Fibroblast of the conjunctiva (primary cell): ENCODE results near the gene LRFN2.

Experiments used
- DNase-seq: peaks from one replicate; pipeline ENCODE4 v3.0.0-alpha.2; 2010; ENCODE audit warnings: low read depth

Gene LRFN2

GRCh38 chr6:40474937-40475336 is 112.2 kb downstream of the LRFN2 start:
- no peak for DNase-seq

GRCh38 chr6:40473026-40473425 is 114.1 kb downstream of the LRFN2 start:
- DNase-seq, result no peak

GRCh38 chr6:40472353-40472752 is 114.8 kb downstream of the LRFN2 start:
- no peak for DNase-seq

GRCh38 chr6:40471243-40471642 is 115.9 kb downstream of the LRFN2 start:
- no peak for DNase-seq

- DNase-seq, result no peak
Observed at GRCh38 chr6:40469323-40469722, 117.8 kb downstream of the LRFN2 start.

- DNase-seq, result no peak
Observed at GRCh38 chr6:40466986-40467539, 120.1 kb downstream of the LRFN2 start.

- no peak for DNase-seq
Observed at GRCh38 chr6:40461643-40462042, 125.5 kb downstream of the LRFN2 start.

GRCh38 chr6:40460380-40460779 is 126.8 kb downstream of the LRFN2 start:
- DNase-seq, result no peak

- DNase-seq, result no peak
Observed at GRCh38 chr6:40457261-40457660, 129.9 kb downstream of the LRFN2 start.

GRCh38 chr6:40456390-40457013 is 130.7 kb downstream of the LRFN2 start:
- no peak for DNase-seq

- DNase-seq, result no peak
Observed at GRCh38 chr6:40455686-40456389, 131.3 kb downstream of the LRFN2 start.

- no peak for DNase-seq
Observed at GRCh38 chr6:40450483-40450882, 136.7 kb downstream of the LRFN2 start.

- no peak for DNase-seq
Observed at GRCh38 chr6:40444811-40445210, 142.4 kb downstream of the LRFN2 start.

GRCh38 chr6:40444312-40444711 is 142.9 kb downstream of the LRFN2 start:
- DNase-seq, result no peak

GRCh38 chr6:40443842-40444241 is 143.3 kb downstream of the LRFN2 start:
- no peak for DNase-seq

GRCh38 chr6:40442591-40442990 is 144.6 kb downstream of the LRFN2 start:
- DNase-seq, result no peak

- no peak for DNase-seq
Observed at GRCh38 chr6:40441150-40441549, 146.0 kb downstream of the LRFN2 start.

GRCh38 chr6:40440053-40440452 is 147.1 kb downstream of the LRFN2 start:
- no peak for DNase-seq

- no peak for DNase-seq
Observed at GRCh38 chr6:40439026-40439800, 148.0 kb downstream of the LRFN2 start.

- DNase-seq, result no peak
Observed at GRCh38 chr6:40438246-40438887, 148.8 kb downstream of the LRFN2 start.

GRCh38 chr6:40437631-40438030 is 149.5 kb downstream of the LRFN2 start:
- no peak for DNase-seq
